SU-DHL-6 (cell line): Measurements from ENCODE around the gene GNAT3.

Source experiments
- H2AFZ ChIP-seq: fragments of 200-600 bp; sonication (generic); 2 replicates; pipeline ENCODE4 v1.6.1; 2014; ENCODE audit warnings: low read depth, mild to moderate bottlenecking, moderate library complexity, mixed read lengths, antibody characterized with exemption, low read length; ENCODE audit not compliant: severe bottlenecking
- H3F3A ChIP-seq: fragments of 200-600 bp; shearing (Covaris generic); 2 replicates; pipeline ENCODE4 v1.6.0; 2016; ENCODE audit warnings: antibody characterized with exemption, mild to moderate bottlenecking; ENCODE audit not compliant: insufficient read depth
- H3K27ac ChIP-seq: fragments of 200-600 bp; sonication (generic); 2 replicates; pipeline ENCODE4 v1.5.1; 2016; ENCODE audit warnings: low read depth, mild to moderate bottlenecking, low read length, moderate library complexity, mixed read lengths
- H3K27me3 ChIP-seq: fragments of 200-600 bp; sonication (generic), shearing (Covaris generic); 2 replicates; pipeline ENCODE4 v1.6.0; 2014; ENCODE audit warnings: mild to moderate bottlenecking, low read length
- H3K36me3 ChIP-seq: fragments of 200-600 bp; sonication (generic); 2 replicates; pipeline ENCODE4 v1.6.1; 2014; ENCODE audit warnings: mild to moderate bottlenecking, low read length, mixed read lengths
- H3K4me2 ChIP-seq: fragments of 300-600, 200-600 bp; shearing (Covaris generic), sonication (generic); 2 replicates; pipeline ENCODE4 v1.6.0; 2014; ENCODE audit warnings: low read length, low read depth, mild to moderate bottlenecking; ENCODE audit not compliant: poor library complexity, severe bottlenecking
- H3K4me3 ChIP-seq: fragments of 200-600 bp; sonication (generic); 2 replicates; pipeline ENCODE4 v1.5.1; 2014; ENCODE audit warnings: antibody characterized with exemption, low read length, mild to moderate bottlenecking, mixed read lengths; ENCODE audit not compliant: insufficient read depth, poor library complexity, severe bottlenecking
- H3K79me2 ChIP-seq: fragments of 200-600 bp; sonication (generic); 2 replicates; pipeline ENCODE4 v1.6.1; 2014; ENCODE audit warnings: mild to moderate bottlenecking, low read length, moderate library complexity; ENCODE audit not compliant: insufficient read depth
- H3K9ac ChIP-seq: fragments of 200-600 bp; sonication (generic); 2 replicates; pipeline ENCODE4 v1.7.0; 2014; ENCODE audit warnings: mild to moderate bottlenecking, low read length
- H3K9me2 ChIP-seq: fragments of 200-600 bp; sonication (generic); replicated peaks from 2 replicates; pipeline ENCODE4 v1.6.1; 2014; ENCODE audit warnings: low read length; ENCODE audit not compliant: insufficient read depth
- H3K9me3 ChIP-seq: fragments of 200-600 bp; sonication (generic); 2 replicates; pipeline ENCODE4 v1.6.1; 2014; ENCODE audit warnings: low read length, mixed read lengths; ENCODE audit not compliant: insufficient read depth
- H4K20me1 ChIP-seq: fragments of 200-600 bp; sonication (generic); 2 replicates; pipeline ENCODE4 v1.6.1; 2014; ENCODE audit warnings: low read depth, mild to moderate bottlenecking, antibody characterized with exemption, low read length, moderate library complexity, mixed read lengths
- EZH2phosphoT487 ChIP-seq: fragments of 200-600 bp; sonication (generic), shearing (Covaris generic); conservative IDR thresholded peaks from 2 replicates; pipeline ENCODE4 v1.6.1; 2018; ENCODE audit warnings: mild to moderate bottlenecking, antibody characterized with exemption, low read length, moderate library complexity, mixed read lengths
- TF ChIP-seq, protein P1 (sequence below): fragments of 200-600 bp; sonication (generic); IDR thresholded peaks from one replicate; pipeline ENCODE4 v1.5.1; 2017; ENCODE audit warnings: antibody characterized with exemption, mild to moderate bottlenecking, low read length, moderate library complexity; ENCODE audit not compliant: insufficient read depth, poor library complexity, severe bottlenecking

Gene GNAT3

DNA sequence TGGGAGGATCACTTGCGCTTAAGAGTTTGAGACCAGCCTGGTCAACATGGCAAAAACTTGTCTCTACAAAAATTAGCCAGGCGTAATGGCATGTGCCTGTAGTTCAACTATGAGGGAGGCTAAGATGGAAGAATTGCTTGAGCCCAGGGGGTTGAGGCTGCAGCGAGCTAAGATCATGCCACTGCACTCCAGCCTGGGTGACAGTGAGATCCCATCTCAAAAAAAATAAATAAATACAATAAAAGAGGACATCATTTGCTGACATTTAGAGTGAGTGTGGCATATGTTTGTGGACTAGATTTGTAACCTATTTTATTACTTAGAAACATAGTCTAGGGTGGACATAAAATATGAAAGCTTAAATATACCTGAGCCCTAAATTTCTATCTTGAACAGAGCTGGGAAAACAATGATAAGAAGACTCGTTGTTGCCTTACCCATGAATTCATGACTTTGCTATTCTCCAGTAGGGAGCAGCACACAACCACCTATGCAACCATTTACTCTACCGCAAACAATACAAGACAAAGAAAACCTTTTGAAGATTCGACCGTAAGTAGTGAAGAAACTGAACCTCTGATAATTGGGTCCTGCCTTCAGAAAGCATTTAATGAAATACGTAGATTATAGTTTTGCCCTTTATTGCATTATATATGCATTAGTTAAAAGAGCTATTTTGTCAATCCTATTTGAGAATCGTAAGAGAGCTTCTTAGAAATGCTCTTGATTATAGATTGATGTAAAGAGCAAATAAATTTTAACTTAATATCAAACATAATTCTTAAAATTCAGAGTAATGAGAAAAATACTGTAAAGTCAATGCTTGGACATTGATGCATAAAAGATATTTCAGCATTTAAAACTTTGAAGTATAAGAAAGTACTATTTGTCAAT lies 83.5 kb downstream of the GNAT3 start:
- H3K4me2 ChIP-seq, result no peak overlapping the region
- no peaks in the 10 kb centered on the region for H3K9me3 ChIP-seq
- H3F3A ChIP-seq, result no peaks in the 10 kb centered on the region
- H3K27me3 ChIP-seq, result no peaks in the 10 kb centered on the region
- H3K27ac ChIP-seq, result no peak overlapping the region
- H3K9ac ChIP-seq, result no peak overlapping the region
- H4K20me1 ChIP-seq, result no peaks in the 10 kb centered on the region
- H3K9me2 ChIP-seq, result no peaks in the 10 kb centered on the region
- no peaks in the 10 kb centered on the region for H3K36me3 ChIP-seq
- H2AFZ ChIP-seq, result no peak overlapping the region
- H3K4me3 ChIP-seq, result no peak overlapping the region
- H3K79me2 ChIP-seq, result no peaks in the 10 kb centered on the region
- no peak for TF ChIP-seq EZH2phosphoT487
- TF ChIP-seq, protein P1, sequence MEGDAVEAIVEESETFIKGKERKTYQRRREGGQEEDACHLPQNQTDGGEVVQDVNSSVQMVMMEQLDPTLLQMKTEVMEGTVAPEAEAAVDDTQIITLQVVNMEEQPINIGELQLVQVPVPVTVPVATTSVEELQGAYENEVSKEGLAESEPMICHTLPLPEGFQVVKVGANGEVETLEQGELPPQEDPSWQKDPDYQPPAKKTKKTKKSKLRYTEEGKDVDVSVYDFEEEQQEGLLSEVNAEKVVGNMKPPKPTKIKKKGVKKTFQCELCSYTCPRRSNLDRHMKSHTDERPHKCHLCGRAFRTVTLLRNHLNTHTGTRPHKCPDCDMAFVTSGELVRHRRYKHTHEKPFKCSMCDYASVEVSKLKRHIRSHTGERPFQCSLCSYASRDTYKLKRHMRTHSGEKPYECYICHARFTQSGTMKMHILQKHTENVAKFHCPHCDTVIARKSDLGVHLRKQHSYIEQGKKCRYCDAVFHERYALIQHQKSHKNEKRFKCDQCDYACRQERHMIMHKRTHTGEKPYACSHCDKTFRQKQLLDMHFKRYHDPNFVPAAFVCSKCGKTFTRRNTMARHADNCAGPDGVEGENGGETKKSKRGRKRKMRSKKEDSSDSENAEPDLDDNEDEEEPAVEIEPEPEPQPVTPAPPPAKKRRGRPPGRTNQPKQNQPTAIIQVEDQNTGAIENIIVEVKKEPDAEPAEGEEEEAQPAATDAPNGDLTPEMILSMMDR, result peak; percentile 14

DNA sequence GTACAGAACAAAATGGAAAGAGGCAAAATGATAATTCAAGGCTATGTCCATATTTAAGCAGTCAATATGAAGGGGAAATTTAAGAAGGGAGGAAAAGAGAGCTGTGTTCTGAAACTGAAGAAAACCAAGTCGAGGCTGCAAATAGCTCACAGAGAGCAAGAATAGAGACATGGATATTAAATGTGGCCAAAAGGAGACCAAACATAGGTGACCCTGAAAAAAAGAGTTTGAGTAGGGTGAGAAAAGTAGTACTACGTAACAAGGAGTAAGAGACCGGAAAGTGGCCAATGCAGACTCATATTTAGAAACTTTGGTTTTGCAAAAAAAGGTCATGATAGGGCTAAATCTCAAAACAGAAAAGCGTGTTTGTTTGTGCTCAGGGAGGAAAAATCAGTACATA lies 84.6 kb downstream of the GNAT3 start:
- Histone ChIP-seq H3K36me3 (no peaks in the 10 kb centered on the region), H3K79me2 (no peaks in the 10 kb centered on the region), H3K27me3 (no peaks in the 10 kb centered on the region), H3K9me3 (no peaks in the 10 kb centered on the region), H2AFZ (no peak overlapping the region), H3F3A (no peaks in the 10 kb centered on the region), H3K9ac (no peak overlapping the region), H3K9me2 (no peaks in the 10 kb centered on the region), H4K20me1 (no peaks in the 10 kb centered on the region), H3K4me2 (no peak overlapping the region), H3K4me3 (no peak overlapping the region), H3K27ac (no peak overlapping the region)
- TF ChIP-seq, protein P1, result no peak
- no peak for TF ChIP-seq EZH2phosphoT487

DNA sequence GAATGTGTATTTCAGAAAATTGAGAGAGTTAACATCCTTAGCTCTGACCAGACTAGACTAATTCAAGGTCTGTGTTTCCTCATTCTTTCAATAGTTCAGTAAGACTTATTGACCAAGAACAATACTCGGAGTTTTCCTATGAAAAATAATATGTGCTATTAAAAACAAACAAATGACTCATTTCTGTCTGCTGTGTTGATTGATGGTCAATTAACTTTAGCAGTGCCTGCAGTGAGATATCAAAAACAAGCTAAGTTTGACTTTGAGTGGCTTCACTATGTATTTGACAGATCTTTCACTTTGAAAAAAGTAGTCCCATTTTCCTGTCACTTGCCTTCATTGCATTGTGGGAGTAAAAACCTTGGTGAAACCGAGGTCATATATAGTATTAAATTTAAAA lies 91.0 kb downstream of the GNAT3 start:
- Histone ChIP-seq H3K27me3 (no peaks in the 10 kb centered on the region), H4K20me1 (no peaks in the 10 kb centered on the region), H3F3A (no peaks in the 10 kb centered on the region), H3K4me2 (no peak overlapping the region), H2AFZ (no peak overlapping the region), H3K9ac (no peak overlapping the region), H3K27ac (no peak overlapping the region), H3K9me3 (no peaks in the 10 kb centered on the region), H3K79me2 (no peaks in the 10 kb centered on the region), H3K9me2 (no peaks in the 10 kb centered on the region), H3K36me3 (no peaks in the 10 kb centered on the region), H3K4me3 (no peak overlapping the region)
- TF ChIP-seq, protein P1, result no peak
- TF ChIP-seq EZH2phosphoT487, result no peak
